ENCODE measurements around the gene PLAGL2.
"Not testable (repeated sequence)": the region's sequence is repeated elsewhere in the genome, so short reads cannot be mapped to it uniquely, and the experiment has no call there.

PLAGL2 gene

DNA sequence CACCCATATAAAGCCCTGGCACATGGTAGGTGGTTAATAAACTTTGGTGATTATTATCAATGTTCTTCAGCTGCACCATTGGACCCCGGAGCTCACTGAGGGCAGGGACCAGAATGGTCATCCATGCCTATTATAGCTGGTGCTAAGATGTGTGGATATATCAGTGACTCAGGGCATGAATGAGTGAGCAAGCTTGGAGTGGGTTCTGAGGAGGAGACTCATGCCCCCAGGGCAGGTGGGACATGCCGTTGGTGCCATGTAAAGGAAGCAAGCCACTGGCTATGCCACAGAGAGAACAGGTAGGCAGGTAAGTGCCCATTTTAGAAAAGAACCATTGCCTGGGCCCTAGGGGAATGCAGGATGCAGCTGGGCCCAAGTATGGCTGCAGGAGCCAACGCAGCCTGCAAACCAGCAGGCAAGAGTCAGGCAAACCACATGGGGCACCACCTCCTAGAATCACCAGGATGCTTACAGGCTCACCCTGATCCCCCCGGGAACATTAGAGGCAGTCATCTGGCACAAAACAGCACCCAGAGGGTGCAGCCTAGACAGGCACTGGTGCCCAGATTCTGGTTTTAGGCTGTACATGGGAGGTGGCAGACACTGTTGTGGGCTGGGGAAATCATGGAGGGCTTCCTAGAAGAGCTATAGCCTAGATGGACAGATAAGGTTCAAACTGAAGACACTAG is 23.5 kb downstream of the PLAGL2 start:
- no peak for DNase-seq (ENCODE audit: low read depth in 2 of 2)

DNA sequence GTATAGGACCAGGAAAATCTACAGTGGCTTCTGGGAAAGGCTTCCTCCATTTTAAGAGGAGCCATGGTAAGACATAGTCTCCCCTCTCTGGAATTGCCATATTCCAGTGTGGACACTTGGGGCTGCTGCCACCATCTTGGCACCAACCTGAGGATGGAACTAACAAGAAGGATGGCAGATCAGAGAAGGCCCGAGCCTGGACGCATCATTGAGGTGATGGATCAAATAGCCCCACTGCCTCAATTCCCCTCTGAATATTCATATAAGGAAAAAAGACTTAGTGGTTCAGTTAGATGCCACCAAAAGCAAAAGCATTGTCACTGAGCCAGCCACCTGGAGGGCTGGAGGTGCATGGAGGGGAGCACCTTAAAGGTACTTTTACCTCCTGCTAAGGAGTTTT is 25.9 kb downstream of the PLAGL2 start:
- DNase-seq (ENCODE audit: low read depth in 2 of 2) = no peak

DNA sequence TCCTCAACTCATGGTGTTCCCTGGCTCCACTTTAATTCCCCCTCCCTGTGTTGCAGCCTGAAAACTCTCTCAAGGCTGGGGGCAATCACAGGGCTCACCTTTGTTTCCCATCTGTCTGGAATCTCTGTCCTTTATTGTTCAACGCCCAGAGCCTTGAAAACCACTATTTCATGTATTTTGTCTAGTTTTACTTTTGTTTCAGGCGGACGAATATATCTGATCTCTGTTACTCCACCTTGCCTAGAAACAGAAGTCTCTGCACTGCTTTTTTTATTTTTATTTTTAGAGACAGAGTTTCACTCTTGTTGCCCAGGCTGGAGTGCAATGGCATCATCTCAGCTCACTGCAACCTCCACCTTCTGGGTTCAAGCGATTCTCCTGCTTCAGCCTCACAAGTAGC is 27.6 kb downstream of the PLAGL2 start:
- no peak for DNase-seq (ENCODE audit: low read depth in 2 of 2)

DNA sequence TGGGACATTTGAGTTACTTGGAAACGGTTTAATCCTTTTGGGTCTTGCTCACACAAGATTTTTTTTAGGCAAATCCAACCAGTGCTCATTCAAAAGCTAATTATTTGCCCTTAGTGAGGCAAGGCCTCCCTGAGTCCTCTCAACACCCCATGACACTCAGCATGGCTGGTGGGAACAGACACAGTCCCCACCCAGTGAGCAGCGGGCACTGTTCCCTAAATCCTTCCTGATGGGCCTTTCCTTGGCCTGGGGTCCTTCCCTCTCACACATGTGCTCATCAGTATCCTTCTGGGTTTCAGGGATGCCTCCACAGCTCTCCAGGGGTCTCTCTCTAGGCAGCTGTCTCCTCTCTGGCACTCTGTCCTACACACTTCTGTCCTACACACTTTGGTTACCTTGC is 28.0 kb downstream of the PLAGL2 start:
- DNase-seq (ENCODE audit: low read depth in 2 of 2) = no peak

DNA sequence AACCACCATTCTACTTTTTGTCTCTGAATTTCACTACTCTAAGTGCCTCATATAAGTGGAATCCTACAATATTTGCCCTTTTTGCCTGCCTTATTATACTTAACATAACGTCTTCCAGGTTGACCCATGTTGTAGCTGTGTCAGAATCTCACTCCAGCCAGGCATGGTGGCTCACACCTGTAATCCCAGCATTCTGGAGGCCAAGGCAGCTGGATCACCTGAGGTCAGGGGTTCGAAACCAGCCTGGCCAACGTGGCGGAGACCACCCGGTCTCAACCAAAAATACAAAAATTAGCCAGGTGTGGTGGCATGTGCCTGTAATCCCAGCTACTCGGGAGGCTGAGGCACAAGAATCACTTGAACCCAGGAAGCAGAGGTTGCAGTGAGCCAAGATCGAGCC is 29.8 kb downstream of the PLAGL2 start:
- not testable (repeated sequence) for DNase-seq (ENCODE audit: low read depth in 2 of 2)

DNA sequence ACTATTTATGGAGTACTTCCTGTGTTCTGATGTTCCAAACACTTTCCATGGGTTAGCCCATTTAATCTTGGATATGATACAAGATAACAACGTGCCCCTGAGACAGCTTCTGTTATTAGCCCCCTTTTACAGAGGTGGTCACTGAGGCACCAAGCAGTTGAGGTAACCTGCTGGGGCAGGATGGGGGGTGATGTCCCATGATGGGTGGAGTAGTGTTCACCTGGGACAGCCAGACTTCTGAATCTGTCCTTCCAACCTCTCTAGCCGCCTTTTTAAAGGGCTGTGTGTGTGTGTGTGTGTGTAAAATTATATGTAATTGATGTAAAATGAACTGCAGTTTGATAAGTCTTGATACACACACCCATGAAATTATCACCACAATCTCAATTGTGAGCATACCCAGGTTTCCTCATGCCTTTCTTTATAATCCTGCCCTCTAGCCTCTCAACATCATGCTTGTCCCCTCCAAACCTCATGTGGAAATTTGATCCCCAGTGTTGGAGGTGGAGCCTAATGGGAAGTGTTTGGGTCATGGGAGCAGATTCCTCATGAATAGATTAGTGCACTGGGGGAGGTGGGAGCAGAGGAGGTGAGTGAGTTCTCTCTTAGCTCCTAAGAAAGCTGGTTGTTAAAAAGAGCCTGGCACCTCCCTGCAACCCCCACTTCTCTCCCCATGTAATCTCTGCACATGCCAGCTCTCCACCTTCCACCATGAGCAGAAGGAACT is 39.2 kb downstream of the PLAGL2 start:
- DNase-seq (ENCODE audit: low read depth in 2 of 2) = no peak

DNA sequence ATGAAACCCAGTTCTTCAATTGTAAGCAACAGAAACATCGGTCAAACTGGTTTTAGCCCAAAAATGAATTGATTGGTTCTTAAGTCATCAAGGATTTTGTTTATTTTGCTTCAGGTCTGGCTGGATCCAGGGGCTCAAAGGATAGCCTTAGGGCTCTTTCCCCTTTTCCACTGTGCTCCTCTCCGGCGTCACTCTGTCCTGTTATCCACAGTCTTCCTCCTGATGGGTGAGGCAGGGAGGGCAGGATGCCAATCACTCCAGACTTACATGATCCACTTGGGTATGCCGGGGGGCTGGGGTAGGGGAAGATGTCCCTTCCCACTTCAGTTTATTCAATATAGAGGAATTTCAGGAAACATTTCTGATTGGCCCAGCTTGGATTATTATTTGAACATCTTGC is 40.0 kb downstream of the PLAGL2 start:
- no peak for DNase-seq (ENCODE audit: low read depth in 2 of 2)

DNA sequence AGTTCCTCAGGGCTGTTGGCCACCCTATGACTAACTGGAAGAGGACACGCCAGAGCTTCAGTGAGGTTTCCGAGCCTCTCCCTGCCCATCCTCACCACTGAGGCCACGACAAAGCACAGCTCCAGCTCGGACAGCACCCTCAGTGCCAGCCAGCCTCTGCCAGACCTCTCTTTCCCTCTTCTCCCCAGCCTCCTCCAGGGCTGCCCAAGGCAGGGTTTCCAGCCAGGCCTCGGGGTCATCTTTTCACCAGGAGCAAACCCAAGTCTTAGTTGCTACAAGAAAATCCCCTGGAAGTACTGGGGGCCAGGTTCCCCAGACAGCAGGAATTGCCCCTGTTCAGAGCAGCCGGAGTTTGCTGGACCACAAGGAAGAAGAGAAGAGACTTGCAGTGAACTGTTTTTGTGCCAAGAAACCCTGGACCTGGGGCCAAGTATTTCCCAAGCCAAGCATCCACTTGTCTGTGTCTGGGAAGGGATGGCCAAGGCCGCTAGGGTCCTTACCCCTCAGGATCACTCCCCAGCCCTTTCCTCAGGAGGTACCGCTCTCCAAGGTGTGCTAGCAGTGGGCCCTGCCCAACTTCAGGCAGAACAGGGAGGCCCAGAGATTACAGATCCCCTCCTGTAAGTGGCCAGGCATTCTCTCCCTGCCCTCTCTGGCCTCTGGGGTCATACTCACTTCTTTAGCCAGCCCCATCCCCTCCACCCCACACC is 41.6 kb downstream of the PLAGL2 start:
- no peak for DNase-seq (ENCODE audit: low read depth in 2 of 2)

DNA sequence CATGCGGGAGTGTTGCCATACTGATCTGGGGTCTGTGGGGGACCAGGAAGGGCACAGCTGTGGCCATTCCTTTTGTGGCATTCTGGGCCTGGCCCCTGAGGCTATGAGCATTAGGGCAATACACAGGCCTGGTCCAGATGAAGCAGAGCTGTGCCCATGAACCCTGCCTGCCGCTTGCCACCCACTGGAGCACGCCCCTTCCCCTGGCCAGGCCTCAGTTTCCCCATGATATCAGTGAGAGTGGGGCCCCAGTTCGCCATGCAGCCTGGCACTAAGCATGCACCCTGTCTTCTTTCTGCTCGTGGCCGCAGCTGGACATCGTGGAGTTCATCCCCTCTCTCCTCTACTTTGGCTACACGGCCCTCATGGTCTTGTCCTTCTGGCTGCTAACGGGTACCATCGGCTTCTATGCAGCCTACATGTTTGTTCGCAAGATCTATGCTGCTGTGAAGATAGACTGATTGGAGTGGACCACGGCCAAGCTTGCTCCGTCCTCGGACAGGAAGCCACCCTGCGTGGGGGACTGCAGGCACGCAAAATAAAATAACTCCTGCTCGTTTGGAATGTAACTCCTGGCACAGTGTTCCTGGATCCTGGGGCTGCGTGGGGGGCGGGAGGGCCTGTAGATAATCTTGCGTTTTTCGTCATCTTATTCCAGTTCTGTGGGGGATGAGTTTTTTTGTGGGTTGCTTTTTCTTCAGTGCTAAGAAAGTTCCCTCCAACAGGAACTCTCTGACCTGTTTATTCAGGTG is 42.4 kb downstream of the PLAGL2 start:
- no peak for DNase-seq (ENCODE audit: low read depth in 2 of 2)

DNA sequence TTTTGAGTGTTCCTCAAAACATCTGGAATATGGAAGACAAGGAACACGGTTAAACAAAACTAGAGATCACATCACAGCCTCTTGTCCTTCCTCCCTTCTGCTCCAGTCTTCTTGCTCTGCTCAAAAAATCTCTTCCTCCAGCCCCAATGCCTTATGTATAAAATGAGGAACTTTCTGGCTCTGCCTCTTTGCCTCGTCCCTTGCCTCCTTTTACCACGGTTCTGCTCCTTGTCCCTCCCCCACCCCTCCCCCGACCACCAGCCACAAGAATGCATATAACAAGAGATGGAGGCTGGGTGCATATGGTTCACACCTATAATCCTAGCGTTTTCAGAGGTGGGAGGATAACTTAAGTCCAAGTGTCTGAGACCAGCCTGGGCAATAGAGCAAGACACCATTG is 43.6 kb downstream of the PLAGL2 start:
- no peak for DNase-seq (ENCODE audit: low read depth in 2 of 2)

DNA sequence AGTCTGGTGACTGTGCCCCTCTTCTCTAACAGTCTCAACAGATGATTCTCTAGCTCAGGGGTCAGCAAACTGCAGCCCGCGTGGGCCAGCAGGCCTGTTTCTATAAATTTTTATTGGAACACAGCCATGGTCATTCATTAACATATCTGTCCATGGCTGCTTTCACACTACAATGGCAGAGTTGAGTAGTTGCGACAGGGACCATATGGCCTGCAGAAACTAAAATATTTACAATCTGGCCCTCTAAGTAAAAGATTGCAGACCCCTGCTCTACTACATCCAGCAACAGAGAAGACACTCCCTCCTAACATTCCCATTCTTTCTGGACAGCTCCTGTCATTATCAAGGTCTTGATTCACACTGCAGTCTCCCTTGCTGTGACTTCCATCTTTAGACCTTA is 45.2 kb downstream of the PLAGL2 start:
- DNase-seq (ENCODE audit: low read depth in 2 of 2) = no peak

DNA sequence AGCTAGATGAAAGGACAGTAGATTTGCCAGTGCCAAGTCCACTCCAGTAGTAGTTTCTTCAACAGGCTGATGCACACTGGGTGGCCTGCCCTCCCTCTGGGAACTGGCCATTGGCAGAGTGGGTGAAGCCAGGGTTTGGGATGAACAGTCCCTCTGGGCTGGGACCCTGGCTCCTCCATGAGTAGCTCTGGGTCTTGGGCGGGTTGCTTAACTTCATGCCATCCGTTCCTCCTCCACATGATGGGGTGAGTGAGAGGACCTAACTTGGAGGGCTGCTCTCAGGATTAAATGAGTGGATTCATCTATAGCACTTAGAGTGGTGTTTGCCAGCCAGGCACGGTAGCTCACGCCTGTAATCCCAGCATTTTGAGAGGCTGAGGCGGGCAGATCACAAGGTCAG is 47.2 kb downstream of the PLAGL2 start:
- DNase-seq (ENCODE audit: low read depth in 2 of 2) = no peak

DNA sequence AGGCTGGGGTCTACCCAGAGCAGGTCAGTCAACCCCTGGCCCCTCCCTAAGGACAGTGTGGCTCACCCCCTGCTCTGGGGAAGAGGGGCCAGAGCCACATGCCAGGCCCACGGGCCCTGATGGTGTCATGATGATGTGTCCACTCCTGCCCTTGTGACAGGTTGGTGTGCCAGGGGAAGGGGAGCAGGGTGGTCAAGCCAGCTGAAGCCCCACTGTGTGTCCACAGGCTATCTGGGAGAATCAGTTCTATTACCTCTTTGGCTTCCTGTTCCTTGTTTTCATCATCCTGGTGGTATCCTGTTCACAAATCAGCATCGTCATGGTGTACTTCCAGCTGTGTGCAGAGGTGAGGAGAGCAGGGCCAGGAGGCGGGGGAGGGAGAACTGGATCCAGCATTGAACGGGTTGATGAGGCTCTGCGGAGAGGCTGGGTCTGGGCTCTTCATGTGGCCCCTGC is 47.7 kb downstream of the PLAGL2 start:
- no peak for DNase-seq (ENCODE audit: low read depth in 2 of 2)

DNA sequence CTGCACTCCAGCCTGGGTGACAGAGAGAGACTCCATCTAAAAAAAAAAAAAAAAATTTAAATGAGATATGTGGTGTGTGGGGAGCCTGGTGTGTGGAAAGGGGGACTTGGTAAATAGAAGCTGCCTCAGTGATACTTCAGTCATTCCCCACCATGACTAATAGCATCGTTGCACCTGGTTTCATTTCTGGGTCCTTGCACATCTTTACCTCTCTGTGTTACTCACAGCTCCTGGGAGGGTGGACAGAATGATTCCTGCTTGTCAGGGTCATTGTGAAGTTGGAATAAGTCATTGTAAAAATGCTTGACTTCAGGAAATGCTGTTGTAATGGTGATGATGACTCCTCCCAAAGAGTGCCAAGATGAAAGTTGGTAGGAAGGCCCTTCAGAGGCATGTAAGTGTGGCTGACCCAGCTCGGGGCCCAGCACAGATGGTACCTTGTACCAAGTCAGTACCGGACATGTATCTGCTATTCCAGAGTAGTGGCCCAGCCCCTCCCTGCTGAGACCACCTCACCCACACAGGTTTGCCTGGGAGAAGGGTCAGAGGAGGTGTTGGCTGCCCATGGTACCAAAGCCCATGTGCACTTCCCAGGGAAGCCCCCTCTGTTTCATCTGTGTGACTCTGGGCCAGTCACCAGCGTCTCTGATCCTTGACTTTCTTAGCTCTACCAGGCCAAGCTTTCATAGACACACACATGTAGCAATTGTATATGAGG is 48.4 kb downstream of the PLAGL2 start:
- no peak for DNase-seq (ENCODE audit: low read depth in 2 of 2)

DNA sequence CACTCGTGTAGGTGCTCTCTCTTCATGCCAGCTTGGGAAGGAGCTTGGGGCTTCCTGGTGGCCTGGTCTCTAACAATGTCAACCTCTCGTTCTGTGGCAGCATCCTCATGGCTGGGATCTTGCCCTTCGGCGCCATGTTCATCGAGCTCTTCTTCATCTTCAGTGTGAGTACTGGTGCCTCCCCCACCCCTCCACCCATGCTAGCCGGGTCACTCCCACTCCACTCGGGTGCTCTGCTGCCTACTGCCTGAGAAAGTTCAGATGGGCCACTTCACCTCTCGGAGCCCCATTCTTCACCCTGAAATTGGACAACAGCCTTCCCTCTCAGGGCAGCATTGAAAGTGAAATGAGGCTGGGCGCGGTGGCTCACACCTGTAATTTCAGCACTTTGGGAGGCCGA is 49.2 kb downstream of the PLAGL2 start:
- no peak for DNase-seq (ENCODE audit: low read depth in 2 of 2)

DNA sequence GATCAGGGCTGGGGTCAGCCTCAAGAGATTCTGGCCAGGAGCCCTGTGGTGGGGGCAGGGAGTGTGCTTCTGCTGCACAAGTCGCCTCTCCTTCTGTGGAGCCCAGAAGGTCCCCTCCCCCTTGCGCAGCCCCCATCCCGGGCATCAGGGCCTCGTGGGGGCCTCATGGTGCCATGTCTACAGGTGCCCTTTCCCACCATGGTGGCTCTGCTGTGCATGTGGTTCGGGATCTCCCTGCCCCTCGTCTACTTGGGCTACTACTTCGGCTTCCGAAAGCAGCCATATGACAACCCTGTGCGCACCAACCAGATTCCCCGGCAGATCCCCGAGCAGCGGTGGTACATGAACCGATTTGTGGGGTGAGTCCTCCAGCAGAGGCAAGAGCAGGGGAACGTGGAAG is 49.9 kb downstream of the PLAGL2 start:
- no peak for DNase-seq (ENCODE audit: low read depth in 2 of 2)

DNA sequence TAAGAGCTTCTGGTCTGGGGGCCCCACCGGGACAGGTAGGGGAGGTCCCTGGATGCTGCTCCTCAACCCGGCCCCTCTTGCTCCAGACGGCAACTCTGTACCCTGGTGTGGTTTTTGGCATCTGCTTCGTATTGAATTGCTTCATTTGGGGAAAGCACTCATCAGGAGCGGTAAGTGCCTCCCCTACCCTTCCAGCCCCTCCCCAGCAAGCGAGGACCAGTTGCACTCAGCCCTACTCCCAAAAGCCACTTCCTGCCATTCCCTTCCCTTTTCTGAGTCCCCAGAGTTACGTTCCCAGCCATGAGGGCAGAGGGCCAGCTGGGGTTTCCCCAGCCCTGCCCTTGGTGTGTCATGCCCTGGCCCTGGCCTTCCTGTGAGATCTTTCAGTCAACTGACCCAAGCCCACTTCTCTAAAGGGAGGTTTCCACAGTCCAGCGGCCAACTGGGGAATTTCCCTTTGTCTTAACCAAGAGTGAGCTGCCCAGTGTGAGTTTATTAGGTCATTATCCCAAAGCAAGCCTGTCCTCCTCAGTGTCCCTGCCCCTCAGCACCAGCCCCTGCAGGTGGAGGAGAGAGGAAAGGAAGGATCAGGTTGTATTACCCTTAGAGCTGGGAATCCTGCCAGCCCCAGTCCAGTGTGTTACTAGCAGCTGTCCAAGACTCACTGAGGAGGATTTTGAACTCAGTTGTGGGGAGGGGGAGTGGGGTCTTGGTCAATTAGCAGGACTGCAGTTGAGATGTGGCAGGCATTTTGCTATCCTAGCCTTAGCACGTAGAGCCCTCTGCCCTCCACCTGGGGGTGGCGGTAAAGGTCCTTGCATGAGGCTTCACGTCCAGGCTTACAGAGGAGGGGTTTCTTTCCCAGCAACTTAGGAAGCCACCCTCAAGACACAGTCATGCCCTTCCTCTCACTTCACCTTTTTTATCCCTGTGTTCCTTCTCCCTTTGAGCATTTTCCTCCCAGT is 52.2 kb downstream of the PLAGL2 start:
- DNase-seq (ENCODE audit: low read depth in 2 of 2) = no peak

DNA sequence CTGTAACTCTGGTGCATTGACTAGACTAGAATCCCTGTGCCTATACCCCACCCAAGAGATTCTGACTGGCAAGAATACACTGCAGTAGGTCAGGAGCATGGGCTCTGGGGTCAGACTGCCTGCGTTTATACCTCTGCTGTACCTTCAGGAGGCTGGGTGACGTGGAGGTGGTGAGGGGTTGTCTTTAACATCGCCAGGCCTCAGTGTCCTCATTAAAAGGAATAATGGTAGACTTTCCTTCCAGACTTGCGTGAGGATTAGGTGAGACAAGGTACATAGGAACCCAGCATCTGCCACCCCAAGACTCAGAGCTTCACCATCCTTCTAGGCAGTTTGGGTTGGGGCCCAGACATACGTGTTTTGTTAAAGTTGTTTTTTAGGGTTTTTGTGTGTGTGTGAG is 53.8 kb downstream of the PLAGL2 start:
- DNase-seq (ENCODE audit: low read depth in 2 of 2) = no peak

DNA sequence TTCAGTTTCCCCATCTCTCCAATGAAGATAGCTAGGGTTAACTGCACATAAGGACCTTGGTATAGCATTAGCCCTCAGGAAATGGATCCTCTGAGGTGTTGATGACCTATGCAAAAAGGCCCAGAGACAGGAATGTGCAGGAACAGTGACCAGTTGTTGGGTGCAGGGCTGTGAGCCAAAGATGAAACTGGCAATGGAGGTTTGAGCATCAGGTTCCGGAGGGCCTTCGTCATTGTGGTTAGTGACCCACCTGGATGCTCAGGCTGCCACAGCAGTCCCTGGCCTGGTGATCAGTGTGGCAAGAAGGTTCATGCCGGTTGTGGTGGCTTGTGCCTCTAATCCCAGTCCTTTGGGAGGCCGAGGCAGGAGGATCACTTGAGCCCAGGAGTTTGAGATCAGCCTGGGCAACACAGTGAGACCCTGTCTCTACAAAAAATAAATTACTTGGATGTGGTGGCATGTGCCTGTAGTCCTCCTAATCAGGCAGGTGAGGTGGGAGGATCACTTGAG is 54.3 kb downstream of the PLAGL2 start:
- no peak for DNase-seq (ENCODE audit: low read depth in 2 of 2)
